Neutrophil (primary cell): ENCODE results near the gene TMC2.
"Not testable (repeated sequence)": the region's sequence is repeated elsewhere in the genome, so short reads cannot be mapped to it uniquely, and the experiment has no call there.

Experiments
- H3K27ac ChIP-seq: fragments of 200-600 bp; sonication (generic); 2 replicates; pipeline ENCODE4 v1.5.1; 2016; ENCODE audit warnings: mild to moderate bottlenecking, moderate library complexity
- H3K27me3 ChIP-seq: fragments of 200-600 bp; sonication (generic); 2 replicates; pipeline ENCODE4 v1.6.0; 2016; ENCODE audit warnings: mild to moderate bottlenecking
- H3K36me3 ChIP-seq: fragments of 200-600 bp; sonication (generic); 2 replicates; pipeline ENCODE4 v1.5.1; 2017
- H3K4me1 ChIP-seq, 2 experiments: fragments of 200-600 bp in 1 of 2; sonication (generic) in 1 of 2; 1 replicate in 1 of 2; 2 replicates in 1 of 2; pipeline versions ENCODE4 v1.5.1 to v1.6.1; 2013 to 2016; ENCODE audit warnings: low read depth in 1 of 2, low read length in 1 of 2, mild to moderate bottlenecking in 1 of 2, moderate library complexity in 1 of 2; ENCODE audit not compliant: control insufficient read depth in 1 of 2, insufficient read depth in 1 of 2
- H3K4me3 ChIP-seq, 2 experiments: fragments of 200-600 bp in 1 of 2; sonication (generic) in 1 of 2; 1 replicate in 1 of 2; 2 replicates in 1 of 2; pipeline ENCODE4 v1.5.1; 2013 to 2016; ENCODE audit warnings: low read depth in 1 of 2, low read length in 1 of 2, mild to moderate bottlenecking in 1 of 2, moderate library complexity in 1 of 2
- H3K9me3 ChIP-seq: fragments of 200-600 bp; sonication (generic); 2 replicates; pipeline ENCODE4 v1.5.1; 2016
- CTCF ChIP-seq: fragments of 200-600 bp; sonication (generic); IDR thresholded peaks from 2 replicates; pipeline ENCODE4 v1.5.1; 2016; ENCODE audit warnings: antibody characterized with exemption

Gene TMC2

GRCh38 chr20:2536560-2536986, at the start of gene TMC2:
Gene TMC2, plus strand, starts transcription at chr20:2536573. Its CDS starts 49 bp downstream, at chr20:2536622.
- no peak within 1 kb of the TSS for H3K27ac ChIP-seq
- H3K4me1 ChIP-seq: no peaks in the 10 kb centered on the region
- H3K36me3 ChIP-seq: no peaks in the 10 kb centered on the region
- no peaks in the 10 kb centered on the region for H3K9me3 ChIP-seq
- TF ChIP-seq CTCF: no peak
- H3K27me3 ChIP-seq: peaks cover 99% of the 10 kb centered on the region
- H3K4me3 ChIP-seq: no peak within 1 kb of the TSS

- H3K4me1 ChIP-seq, H3K36me3 ChIP-seq, H3K9me3 ChIP-seq, H3K4me3 ChIP-seq, H3K27ac ChIP-seq, H3K27me3 ChIP-seq: not testable (repeated sequence)
Observed at GRCh38 chr20:2502808-2503384, 33.5 kb upstream of the TMC2 start.

- not testable (repeated sequence) for H3K27me3 ChIP-seq, H3K36me3 ChIP-seq, H3K27ac ChIP-seq, H3K4me3 ChIP-seq, H3K9me3 ChIP-seq
- H3K4me1 ChIP-seq: peaks cover 13 to 14% of the 10 kb centered on the region in 2 experiments
Observed at GRCh38 chr20:2504803-2505202, 31.6 kb upstream of the TMC2 start.

- not testable (repeated sequence) for H3K27me3 ChIP-seq, H3K9me3 ChIP-seq, H3K36me3 ChIP-seq, H3K27ac ChIP-seq, H3K4me3 ChIP-seq
- H3K4me1 ChIP-seq: peaks cover 13 to 14% of the 10 kb centered on the region in 2 experiments
Observed at GRCh38 chr20:2506426-2506825, 29.9 kb upstream of the TMC2 start.

- Histone ChIP-seq H3K9me3 (no peaks in the 10 kb centered on the region), H3K27me3 (peaks cover 14% of the 10 kb centered on the region), H3K36me3 (no peaks in the 10 kb centered on the region), H3K4me1 (peaks cover 13 to 14% of the 10 kb centered on the region in 2 experiments), H3K4me3 (no peak overlapping the region), H3K27ac (no peak overlapping the region)
- TF ChIP-seq CTCF: no peak
Observed at GRCh38 chr20:2507464-2507863, 28.9 kb upstream of the TMC2 start.

- TF ChIP-seq CTCF: no peak
- Histone ChIP-seq H3K4me1 (peaks cover 13 to 14% of the 10 kb centered on the region in 2 experiments), H3K27ac (peak overlapping the region; percentile 75), H3K36me3 (no peaks in the 10 kb centered on the region), H3K27me3 (peaks cover 20% of the 10 kb centered on the region), H3K9me3 (no peaks in the 10 kb centered on the region), H3K4me3 (peak overlapping the region; percentile 82 to 96)
Observed at GRCh38 chr20:2507875-2508630, 28.3 kb upstream of the TMC2 start.
